Stimulated activated CD4-positive, alpha-beta T cell treated with anti-CD3 and anti-CD28 coated beads, Interleukin-12 subunit alpha, Interleukin-12 subunit beta, amount 100 ng/mL, for 48 hours (primary cell): Measurements from ENCODE around the gene E2F6.

Source experiments
- DNase-seq, 3 donors: peaks; one replicate each; pipeline ENCODE4 v3.0.0-alpha.2; 2020; ENCODE audit warnings: low read depth in 2 of 3, low spot score in 1 of 3

The E2F6 gene

GRCh38 chr2:11396021-11396420 lies 69.9 kb downstream of the E2F6 start:
- DNase-seq: no peak

- DNase-seq: no peak
Measured at GRCh38 chr2:11395389-11395788, 70.6 kb downstream of the E2F6 start.
